ENCODE results near the gene PCDHA2. TPM values are rescaled to one million over a fixed set of nuclear protein-coding genes. Genes with fewer than 3 reads are reported as not detected.

PCDHA2 gene
- total RNA-seq, 1 donor from 2014 or later, result not detected

Other genes starting within 250 kb of the PCDHA2 start
- 18.2 TPM for gene EIF4EBP3, start 247.2 kb upstream of the PCDHA2 start, total RNA-seq
- 27.4 TPM for gene SRA1, start 237.4 kb upstream of the PCDHA2 start, total RNA-seq
- 13.3 TPM for gene APBB3, start 230.3 kb upstream of the PCDHA2 start, total RNA-seq
- gene SLC35A4, start 230.0 kb upstream of the PCDHA2 start, total RNA-seq, result 77.5 TPM
- gene CD14, start 161.7 kb upstream of the PCDHA2 start, total RNA-seq, result 31.0 TPM
- 3.2 TPM for gene TMCO6, start 155.4 kb upstream of the PCDHA2 start, total RNA-seq
- gene NDUFA2, start 147.2 kb upstream of the PCDHA2 start, total RNA-seq, result 161 TPM
- gene IK, start 147.0 kb upstream of the PCDHA2 start, total RNA-seq, result 73.7 TPM
- gene WDR55, start 129.9 kb upstream of the PCDHA2 start, total RNA-seq, result 12.1 TPM
- gene DND1, start 121.3 kb upstream of the PCDHA2 start, total RNA-seq, result 0.67 TPM
- gene HARS1, start 103.5 kb upstream of the PCDHA2 start, total RNA-seq, result 36.7 TPM
- 27.9 TPM for gene HARS2, start 103.4 kb upstream of the PCDHA2 start, total RNA-seq
- 31.4 TPM for gene ZMAT2, start 94.4 kb upstream of the PCDHA2 start, total RNA-seq
- not detected for gene PCDHA1, start 8.7 kb upstream of the PCDHA2 start, total RNA-seq
- 0.07 TPM for gene PCDHA3, start 6.2 kb downstream of the PCDHA2 start, total RNA-seq
- gene PCDHA4, start 12.2 kb downstream of the PCDHA2 start, total RNA-seq, result 0.10 TPM
- gene PCDHA5, start 26.8 kb downstream of the PCDHA2 start, total RNA-seq, result not detected
- not detected for gene PCDHA6, start 33.1 kb downstream of the PCDHA2 start, total RNA-seq
- 0.12 TPM for gene PCDHA7, start 39.4 kb downstream of the PCDHA2 start, total RNA-seq
- gene PCDHA8, start 46.3 kb downstream of the PCDHA2 start, total RNA-seq, result not detected
- gene PCDHA9, start 53.5 kb downstream of the PCDHA2 start, total RNA-seq, result not detected
- gene PCDHA10, start 61.0 kb downstream of the PCDHA2 start, total RNA-seq, result 0.15 TPM
- not detected for gene PCDHA11, start 74.1 kb downstream of the PCDHA2 start, total RNA-seq
- not detected for gene PCDHA12, start 80.5 kb downstream of the PCDHA2 start, total RNA-seq
- 0.10 TPM for gene PCDHA13, start 87.3 kb downstream of the PCDHA2 start, total RNA-seq
- gene PCDHAC1, start 131.4 kb downstream of the PCDHA2 start, total RNA-seq, result 0.10 TPM
- 0.10 TPM for gene PCDHAC2, start 171.6 kb downstream of the PCDHA2 start, total RNA-seq